ENCODE measurements around the gene CD164L2.

DNA sequence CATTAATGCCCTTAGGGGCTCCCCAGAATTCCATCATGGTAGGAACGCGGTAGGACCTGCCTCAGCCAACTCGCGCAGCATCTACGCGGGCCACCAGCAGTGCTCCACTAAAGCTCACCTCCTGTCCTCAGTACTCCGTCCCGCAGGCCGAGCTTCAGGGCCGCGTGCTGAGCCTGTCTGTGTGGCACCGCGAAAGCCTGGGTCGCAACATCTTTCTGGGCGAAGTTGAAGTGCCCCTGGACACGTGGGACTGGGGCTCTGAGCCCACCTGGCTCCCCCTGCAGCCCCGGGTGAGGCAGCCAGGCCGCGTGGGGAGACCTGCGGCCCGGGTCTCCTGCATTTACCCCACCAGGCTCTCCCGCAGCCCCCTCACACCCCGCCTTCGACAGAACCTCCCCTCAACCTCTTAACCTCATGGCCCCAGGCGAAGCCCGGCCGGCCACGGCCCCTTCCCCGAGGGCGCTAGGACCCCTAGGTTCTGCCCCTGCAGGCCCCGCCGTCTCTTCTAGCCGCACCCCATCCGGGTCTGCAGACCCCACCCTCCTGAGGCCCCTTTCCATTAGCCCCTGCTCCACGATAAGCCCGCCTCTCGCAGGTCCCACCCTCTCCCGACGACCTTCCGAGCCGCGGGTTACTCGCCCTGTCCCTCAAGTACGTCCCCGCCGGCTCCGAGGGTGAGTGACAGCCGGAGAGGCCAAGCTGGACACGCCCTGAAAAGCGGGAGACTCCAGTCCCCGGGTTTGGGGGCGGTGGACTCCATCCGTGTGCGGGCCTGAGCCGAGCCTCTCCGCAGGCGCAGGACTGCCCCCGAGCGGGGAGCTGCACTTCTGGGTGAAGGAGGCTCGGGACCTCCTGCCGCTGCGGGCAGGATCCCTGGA, 32.2 kb downstream of the CD164L2 start:
- TF ChIP-seq, protein P1, sequence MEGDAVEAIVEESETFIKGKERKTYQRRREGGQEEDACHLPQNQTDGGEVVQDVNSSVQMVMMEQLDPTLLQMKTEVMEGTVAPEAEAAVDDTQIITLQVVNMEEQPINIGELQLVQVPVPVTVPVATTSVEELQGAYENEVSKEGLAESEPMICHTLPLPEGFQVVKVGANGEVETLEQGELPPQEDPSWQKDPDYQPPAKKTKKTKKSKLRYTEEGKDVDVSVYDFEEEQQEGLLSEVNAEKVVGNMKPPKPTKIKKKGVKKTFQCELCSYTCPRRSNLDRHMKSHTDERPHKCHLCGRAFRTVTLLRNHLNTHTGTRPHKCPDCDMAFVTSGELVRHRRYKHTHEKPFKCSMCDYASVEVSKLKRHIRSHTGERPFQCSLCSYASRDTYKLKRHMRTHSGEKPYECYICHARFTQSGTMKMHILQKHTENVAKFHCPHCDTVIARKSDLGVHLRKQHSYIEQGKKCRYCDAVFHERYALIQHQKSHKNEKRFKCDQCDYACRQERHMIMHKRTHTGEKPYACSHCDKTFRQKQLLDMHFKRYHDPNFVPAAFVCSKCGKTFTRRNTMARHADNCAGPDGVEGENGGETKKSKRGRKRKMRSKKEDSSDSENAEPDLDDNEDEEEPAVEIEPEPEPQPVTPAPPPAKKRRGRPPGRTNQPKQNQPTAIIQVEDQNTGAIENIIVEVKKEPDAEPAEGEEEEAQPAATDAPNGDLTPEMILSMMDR (conservative IDR thresholded peaks at IDR 0.05) = no peak
- TF ChIP-seq EZH2 (IDR thresholded peaks at IDR 0.05; ENCODE audit: low read depth) = no peak
